SK-N-SH treated with all-trans-retinoic acid at 6 μM for 48 hours (cell line): ENCODE results near the gene FAM228B.

Experiments
- ATAC-seq: fragments of 200-7000 bp; cut with Tn5 transposase; 3 replicates; pipeline ENCODE4 v1.9.1; 2020; ENCODE audit warnings: mild to moderate bottlenecking, moderate library complexity
- ARNTL ChIP-seq: fragments of 450-650 bp; formaldehyde crosslinking; IDR thresholded peaks from 2 replicates; pipeline ENCODE4 v1.5.0; 2020; ENCODE audit warnings: low read depth, mild to moderate bottlenecking, moderate library complexity, borderline replicate concordance
- BACH2 ChIP-seq: fragments of 250-450 bp; sonication (Bioruptor Pico); IDR thresholded peaks from 2 replicates; pipeline ENCODE4 v1.9.0; 2021; ENCODE audit warnings: mild to moderate bottlenecking, borderline replicate concordance
- CSDC2 ChIP-seq: fragments of 250-450 bp; sonication (Bioruptor Pico); IDR thresholded peaks from 2 replicates; pipeline ENCODE4 v1.5.0; 2020; ENCODE audit warnings: mild to moderate bottlenecking, moderate library complexity
- CSRNP3 ChIP-seq: fragments of 250-450 bp; sonication (Bioruptor Pico); IDR thresholded peaks from 2 replicates; pipeline ENCODE4 v1.5.1; 2021; ENCODE audit warnings: mild to moderate bottlenecking, moderate library complexity
- ESRRG ChIP-seq: fragments of 250-450 bp; sonication (Bioruptor Pico); IDR thresholded peaks from 2 replicates; pipeline ENCODE4 v1.6.1; 2021; ENCODE audit warnings: mild to moderate bottlenecking
- GLIS3 ChIP-seq: fragments of 250-450 bp; sonication (Bioruptor Pico); IDR thresholded peaks from 2 replicates; pipeline ENCODE4 v1.5.0; 2020; ENCODE audit warnings: mild to moderate bottlenecking, moderate library complexity
- ISL1 ChIP-seq: fragments of 250-450 bp; sonication (Bioruptor Pico); IDR thresholded peaks from 2 replicates; pipeline ENCODE4 v2.1.2; 2022; ENCODE audit warnings: mild to moderate bottlenecking, moderate library complexity
- OSR1 ChIP-seq: fragments of 250-450 bp; sonication (Bioruptor Pico); IDR thresholded peaks from 2 replicates; pipeline ENCODE4 v1.8.0; 2022; ENCODE audit warnings: moderate library complexity, mild to moderate bottlenecking, inconsistent platforms
- POU6F1 ChIP-seq: fragments of 250-450 bp; sonication (Bioruptor Pico); IDR thresholded peaks from 2 replicates; pipeline ENCODE4 v1.8.0; 2021; ENCODE audit warnings: low read depth, mild to moderate bottlenecking, moderate library complexity, borderline replicate concordance
- PPARA ChIP-seq: fragments of 250-450 bp; sonication (Bioruptor Pico); IDR thresholded peaks from 2 replicates; pipeline ENCODE4 v1.5.0; 2020; ENCODE audit warnings: mild to moderate bottlenecking, borderline replicate concordance
- RARB ChIP-seq: fragments of 250-450 bp; sonication (Bioruptor Pico); IDR thresholded peaks from 2 replicates; pipeline ENCODE4 v1.8.0; 2021; ENCODE audit warnings: mild to moderate bottlenecking, moderate library complexity
- SNAI2 ChIP-seq: fragments of 250-450 bp; sonication (Bioruptor Pico); IDR thresholded peaks from 2 replicates; pipeline ENCODE4 v1.5.0; 2020; ENCODE audit warnings: mild to moderate bottlenecking, moderate library complexity
- TCF4 ChIP-seq: fragments of 250-450 bp; sonication (Bioruptor Pico); IDR thresholded peaks from 2 replicates; pipeline ENCODE4 v1.8.0; 2021; ENCODE audit warnings: mild to moderate bottlenecking, moderate library complexity, borderline replicate concordance
- TOX ChIP-seq: fragments of 250-450 bp; sonication (Bioruptor Pico); IDR thresholded peaks from 2 replicates; pipeline ENCODE4 v1.8.0; 2021; ENCODE audit warnings: mild to moderate bottlenecking, moderate library complexity, borderline replicate concordance
- TSHZ2 ChIP-seq: fragments of 250-450 bp; sonication (Bioruptor Pico); IDR thresholded peaks from 2 replicates; pipeline ENCODE4 v1.5.0; 2020; ENCODE audit warnings: mild to moderate bottlenecking, moderate library complexity
- ZC3H10 ChIP-seq: fragments of 250-450 bp; sonication (Bioruptor Pico); IDR thresholded peaks from 2 replicates; pipeline ENCODE4 v1.5.1; 2021; ENCODE audit warnings: mild to moderate bottlenecking, moderate library complexity
- ZFP3 ChIP-seq: fragments of 250-450 bp; sonication (Bioruptor Pico); IDR thresholded peaks from 2 replicates; pipeline ENCODE4 v1.5.0; 2020; ENCODE audit warnings: mild to moderate bottlenecking, moderate library complexity
- ZFP30 ChIP-seq: fragments of 450-650 bp; formaldehyde crosslinking; IDR thresholded peaks from 2 replicates; pipeline ENCODE4 v1.5.0; 2022; ENCODE audit warnings: mild to moderate bottlenecking, moderate library complexity
- ZNF565 ChIP-seq: fragments of 450-650 bp; formaldehyde crosslinking; conservative IDR thresholded peaks from 2 replicates; pipeline ENCODE4 v1.5.0; 2020; ENCODE audit warnings: low read depth, mild to moderate bottlenecking, moderate library complexity
- ZNF70 ChIP-seq: fragments of 450-650 bp; formaldehyde crosslinking; IDR thresholded peaks from 2 replicates; pipeline ENCODE4 v1.5.0; 2020; ENCODE audit warnings: mild to moderate bottlenecking, moderate library complexity
- ZNF8 ChIP-seq: fragments of 450-650 bp; formaldehyde crosslinking; IDR thresholded peaks from 2 replicates; pipeline ENCODE4 v1.5.0; 2020; ENCODE audit warnings: mild to moderate bottlenecking, moderate library complexity

FAM228B gene

GRCh38 chr2:24174851-24175277 is 51.6 kb downstream of the FAM228B start, which contains the start of gene FAM228A:
TSS of gene FAM228A (plus strand) at chr2:24175053. CDS start at chr2:24175481, 428 bp downstream.
- no peak for TF ChIP-seq ARNTL (CRISPR knock-in tag)
- no peak for TF ChIP-seq TSHZ2 (CRISPR knock-in tag)
- no peak for TF ChIP-seq OSR1 (CRISPR knock-in tag)
- no peak for TF ChIP-seq ZNF8
- TF ChIP-seq TOX (CRISPR knock-in tag) = no peak
- no peak for TF ChIP-seq CSRNP3 (CRISPR knock-in tag)
- TF ChIP-seq PPARA = no peak
- no peak for TF ChIP-seq ZFP3
- TF ChIP-seq BACH2 (CRISPR knock-in tag) = no peak
- no peak for TF ChIP-seq GLIS3 (CRISPR knock-in tag)
- ATAC-seq = no peak

GRCh38 chr2:24175631-24176187 is 52.4 kb downstream of the FAM228B start:
- TF ChIP-seq TCF4 (CRISPR knock-in tag) = no peak
- no peak for TF ChIP-seq ESRRG (CRISPR knock-in tag)
- TF ChIP-seq GLIS3 (CRISPR knock-in tag) = no peak
- TF ChIP-seq ZC3H10 (CRISPR knock-in tag) = no peak

GRCh38 chr2:24176326-24176725 is 53.1 kb downstream of the FAM228B start:
- no peak for TF ChIP-seq TSHZ2 (CRISPR knock-in tag)
- TF ChIP-seq ZNF70 (CRISPR knock-in tag) = no peak
- TF ChIP-seq PPARA = no peak
- no peak for TF ChIP-seq ESRRG (CRISPR knock-in tag)
- TF ChIP-seq BACH2 (CRISPR knock-in tag) = no peak
- TF ChIP-seq ZFP30 (CRISPR knock-in tag) = no peak
- no peak for TF ChIP-seq POU6F1 (CRISPR knock-in tag)
- TF ChIP-seq CSDC2 (CRISPR knock-in tag) = no peak
- TF ChIP-seq ZNF8 = no peak
- no peak for TF ChIP-seq ZNF565 (CRISPR knock-in tag)
- no peak for TF ChIP-seq TOX (CRISPR knock-in tag)
- no peak for TF ChIP-seq ARNTL (CRISPR knock-in tag)
- TF ChIP-seq ISL1 = no peak
- TF ChIP-seq, all 23 proteins: peak for 0
- no peak for ATAC-seq

More at GRCh38 chr2:24175631-24176187, 52.4 kb downstream of the FAM228B start:
- no peak for ATAC-seq

GRCh38 chr2:24179683-24180082 is 56.4 kb downstream of the FAM228B start:
- no peak for ATAC-seq
- TF ChIP-seq ESRRG (CRISPR knock-in tag) = no peak
- TF ChIP-seq RARB (CRISPR knock-in tag) = no peak
- TF ChIP-seq ZFP3 = no peak
- TF ChIP-seq TCF4 (CRISPR knock-in tag) = no peak
- no peak for TF ChIP-seq POU6F1 (CRISPR knock-in tag)
- no peak for TF ChIP-seq ZNF8
- no peak for TF ChIP-seq PPARA
- no peak for TF ChIP-seq SNAI2
- TF ChIP-seq, all 23 proteins: peak for 0
